ENCODE measurements around the gene MAP3K21.

- no peak for TF ChIP-seq REST (IDR thresholded peaks at IDR 0.05; ENCODE audit: low read depth, low read length)
- no peak for TF ChIP-seq RCOR1 (IDR thresholded peaks at IDR 0.05; ENCODE audit: low read length)
- TF ChIP-seq, protein P1, sequence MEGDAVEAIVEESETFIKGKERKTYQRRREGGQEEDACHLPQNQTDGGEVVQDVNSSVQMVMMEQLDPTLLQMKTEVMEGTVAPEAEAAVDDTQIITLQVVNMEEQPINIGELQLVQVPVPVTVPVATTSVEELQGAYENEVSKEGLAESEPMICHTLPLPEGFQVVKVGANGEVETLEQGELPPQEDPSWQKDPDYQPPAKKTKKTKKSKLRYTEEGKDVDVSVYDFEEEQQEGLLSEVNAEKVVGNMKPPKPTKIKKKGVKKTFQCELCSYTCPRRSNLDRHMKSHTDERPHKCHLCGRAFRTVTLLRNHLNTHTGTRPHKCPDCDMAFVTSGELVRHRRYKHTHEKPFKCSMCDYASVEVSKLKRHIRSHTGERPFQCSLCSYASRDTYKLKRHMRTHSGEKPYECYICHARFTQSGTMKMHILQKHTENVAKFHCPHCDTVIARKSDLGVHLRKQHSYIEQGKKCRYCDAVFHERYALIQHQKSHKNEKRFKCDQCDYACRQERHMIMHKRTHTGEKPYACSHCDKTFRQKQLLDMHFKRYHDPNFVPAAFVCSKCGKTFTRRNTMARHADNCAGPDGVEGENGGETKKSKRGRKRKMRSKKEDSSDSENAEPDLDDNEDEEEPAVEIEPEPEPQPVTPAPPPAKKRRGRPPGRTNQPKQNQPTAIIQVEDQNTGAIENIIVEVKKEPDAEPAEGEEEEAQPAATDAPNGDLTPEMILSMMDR (IDR thresholded peaks at IDR 0.05) = no peak
- no peak for TF ChIP-seq EP300 (IDR thresholded peaks at IDR 0.05; ENCODE audit: borderline replicate concordance in 1 of 2, low read depth in 1 of 2, low read length in 1 of 2)
- TF ChIP-seq POLR2AphosphoS5 (IDR thresholded peaks at IDR 0.05; ENCODE audit: low read depth, low read length) = no peak
- no peak for TF ChIP-seq USF2 (IDR thresholded peaks at IDR 0.05; ENCODE audit: borderline replicate concordance, low read depth, low read length)
- no peak for TF ChIP-seq EZH2phosphoT487 (IDR thresholded peaks at IDR 0.05; ENCODE audit: borderline replicate concordance, low read depth)
- no peak for TF ChIP-seq MXI1 (IDR thresholded peaks at IDR 0.05; ENCODE audit: low read depth, low read length)
- no peak for TF ChIP-seq ZBTB33 (IDR thresholded peaks at IDR 0.05; ENCODE audit: borderline replicate concordance, low read depth)
- TF ChIP-seq NFIC (IDR thresholded peaks at IDR 0.05; ENCODE audit: borderline replicate concordance) = no peak
- TF ChIP-seq RAD21 (IDR thresholded peaks at IDR 0.05; ENCODE audit: low read length) = no peak
- TF ChIP-seq, protein P2, sequence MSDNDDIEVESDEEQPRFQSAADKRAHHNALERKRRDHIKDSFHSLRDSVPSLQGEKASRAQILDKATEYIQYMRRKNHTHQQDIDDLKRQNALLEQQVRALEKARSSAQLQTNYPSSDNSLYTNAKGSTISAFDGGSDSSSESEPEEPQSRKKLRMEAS (IDR thresholded peaks at IDR 0.05; ENCODE audit: low read depth) = no peak
Measured at GRCh38 chr1:233315718-233316301, 11.7 kb upstream of the MAP3K21 start.

Measured in SK-N-SH (cell line).